NCI-H1092 treated with DMSO at 0.1 percent for 48 hours (cell line): Measurements from ENCODE around the gene KRT23.
"Not testable (repeated sequence)": the region's sequence is repeated elsewhere in the genome, so short reads cannot be mapped to it uniquely, and the experiment has no call there.

Source experiments
- DNase-seq: peaks from one replicate; lab custom pipeline; 2025; lab: John Stamatoyannopoulos, UW

KRT23 gene

DNA sequence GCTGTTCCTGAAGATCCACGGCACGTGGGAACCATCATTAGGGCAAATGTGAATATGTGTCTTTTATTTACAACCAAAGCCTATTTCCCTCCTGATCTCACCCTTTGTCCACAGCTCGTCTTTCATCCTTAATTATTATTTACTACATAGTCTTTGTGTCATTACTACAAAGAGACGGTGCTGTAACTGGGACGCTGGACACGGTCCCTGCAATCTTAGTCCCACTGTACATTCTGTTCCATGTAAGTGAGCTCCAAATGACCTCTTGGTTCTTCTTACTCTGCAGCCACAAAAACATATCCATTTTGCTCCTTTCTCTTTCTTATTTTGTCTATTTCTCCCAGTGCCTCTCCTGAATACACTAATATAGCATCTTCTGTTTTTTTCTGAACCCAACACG lies 12.7 kb upstream of the KRT23 start:
- no peak for DNase-seq

DNA sequence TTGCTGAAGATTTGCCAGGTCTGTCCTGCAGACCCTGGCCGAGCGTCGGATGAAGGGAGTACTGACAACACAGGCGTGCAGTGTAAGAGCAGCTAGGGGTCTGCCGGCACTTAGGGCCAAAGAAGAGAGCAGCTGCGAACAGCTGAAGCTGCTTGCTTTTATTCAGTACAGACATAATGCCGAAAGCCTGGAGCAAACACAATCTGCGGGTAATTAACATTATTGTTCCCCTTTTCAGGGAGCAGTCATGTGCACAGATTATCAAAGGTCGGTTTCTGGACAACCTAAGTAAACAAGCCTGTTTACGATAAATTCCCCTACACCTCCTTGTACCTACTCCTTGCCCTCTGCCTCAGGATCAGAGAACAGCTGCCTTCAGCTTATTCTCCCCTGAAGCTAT lies 12.0 kb upstream of the KRT23 start:
- no peak for DNase-seq

DNA sequence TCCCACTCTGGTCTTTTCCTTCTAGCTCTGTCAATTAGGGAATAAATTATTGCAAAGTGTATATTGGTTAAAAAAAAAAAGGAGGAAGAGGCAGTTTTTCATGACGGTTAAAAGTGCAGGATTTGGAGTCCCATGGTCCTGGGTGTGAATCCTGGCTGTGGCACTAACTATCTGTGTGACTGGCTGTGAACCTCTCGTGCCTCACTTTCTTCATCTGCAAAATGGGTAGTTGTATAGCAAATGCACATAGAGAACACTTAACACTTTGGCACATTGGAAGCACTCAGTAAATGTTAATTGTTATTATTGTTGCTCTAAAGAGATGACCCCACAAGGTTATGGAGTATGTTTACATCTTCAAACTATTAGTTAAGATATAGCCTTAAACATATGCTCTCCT lies 10.5 kb upstream of the KRT23 start:
- DNase-seq, result no peak

DNA sequence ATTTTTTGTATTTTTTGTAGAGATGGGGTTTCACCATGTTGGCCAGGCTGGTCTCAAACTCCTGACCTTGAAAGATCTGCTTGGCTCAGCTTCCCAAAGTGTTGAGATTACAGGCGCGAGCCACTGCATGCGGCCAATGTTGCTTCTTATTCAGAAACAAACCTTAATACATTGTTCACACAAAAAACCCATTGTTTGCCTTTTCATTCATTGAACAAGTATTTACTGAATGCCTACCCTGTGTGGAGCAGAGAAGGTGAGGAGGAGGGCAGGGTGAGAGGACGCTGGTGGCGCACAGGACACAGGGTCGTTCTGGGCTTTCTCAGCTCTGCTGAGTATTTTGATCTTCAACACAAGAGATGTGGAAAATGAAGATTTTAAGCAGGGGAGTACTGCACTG lies 8.0 kb upstream of the KRT23 start:
- DNase-seq, result no peak

DNA sequence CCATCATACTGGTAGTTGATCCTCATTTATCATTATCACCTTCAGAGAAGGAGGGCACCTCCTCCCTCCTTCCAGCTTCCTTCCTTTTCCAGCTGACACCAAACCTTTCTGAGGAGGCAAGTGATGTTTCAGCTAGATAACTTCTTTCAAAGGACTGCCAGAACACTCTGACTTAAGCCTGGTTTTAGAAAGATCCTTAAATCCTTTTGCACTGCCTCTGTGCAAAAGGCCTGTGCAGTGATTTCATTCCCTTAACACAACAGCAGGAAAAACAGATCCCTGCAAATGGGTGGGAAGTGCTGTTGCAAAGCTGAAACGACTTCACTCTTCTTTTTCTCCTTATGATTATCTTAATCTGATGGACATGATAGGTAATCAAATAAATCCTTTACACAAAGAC lies 7.1 kb upstream of the KRT23 start:
- no peak for DNase-seq

DNA sequence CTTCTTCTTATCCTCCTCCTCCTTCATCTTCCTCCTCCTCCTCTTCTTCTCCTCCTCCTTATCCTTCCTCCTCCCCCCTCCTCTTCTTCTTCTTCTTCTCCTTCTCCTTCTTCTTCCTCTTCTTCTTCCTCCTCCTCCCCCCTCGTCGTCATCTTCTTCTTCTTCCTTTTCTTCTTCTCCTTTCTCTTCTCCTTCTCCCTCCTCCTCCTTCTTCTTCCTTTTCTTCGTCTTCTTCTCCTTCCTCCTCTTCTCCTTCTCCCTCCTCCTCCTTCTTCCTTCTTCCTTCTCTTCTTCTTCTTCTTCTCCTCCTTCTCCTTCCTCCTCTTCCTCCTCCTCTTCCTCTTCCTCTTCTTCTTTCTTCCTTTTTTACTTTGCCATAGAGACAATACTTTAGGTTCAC lies 5.1 kb upstream of the KRT23 start:
- no peak for DNase-seq

DNA sequence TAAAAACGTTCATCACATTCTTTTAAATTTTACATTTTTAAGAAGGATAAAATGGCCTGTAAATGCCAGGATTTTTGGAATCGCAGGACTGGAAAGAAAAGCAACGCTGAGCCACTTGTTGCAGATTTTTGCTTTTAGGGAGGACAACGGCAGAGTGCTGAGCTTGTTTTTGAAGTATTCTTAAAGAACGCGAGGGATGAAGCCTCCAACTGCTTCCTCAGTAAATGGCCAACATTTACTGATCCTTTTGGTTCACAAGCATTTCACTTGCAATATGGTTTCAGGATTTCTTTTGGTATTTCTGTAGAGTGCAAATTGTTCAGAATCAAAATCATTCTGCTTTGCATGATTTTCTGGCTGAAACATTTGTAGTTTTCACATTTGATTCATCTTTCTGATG lies 2.8 kb upstream of the KRT23 start:
- DNase-seq, result no peak

DNA sequence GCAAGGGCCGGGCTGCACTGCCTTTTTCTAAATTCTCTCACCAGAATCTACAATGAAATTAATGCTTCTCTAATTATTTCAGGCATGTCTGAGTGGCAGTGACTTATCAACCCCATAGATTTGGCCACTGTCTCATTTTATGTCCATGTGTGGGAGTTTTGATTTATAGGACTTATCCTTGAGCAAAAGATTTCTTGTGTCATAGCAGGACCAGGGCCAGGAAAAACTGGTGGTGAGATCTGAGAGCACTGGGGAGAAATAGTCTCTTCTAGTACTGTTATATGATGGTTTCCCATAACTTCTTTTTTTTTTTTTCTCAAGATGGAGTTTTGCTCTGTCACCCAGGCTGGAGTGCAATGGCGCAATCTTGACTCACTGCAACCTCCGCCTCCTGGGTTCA lies 1.5 kb upstream of the KRT23 start:
- no peak for DNase-seq

DNA sequence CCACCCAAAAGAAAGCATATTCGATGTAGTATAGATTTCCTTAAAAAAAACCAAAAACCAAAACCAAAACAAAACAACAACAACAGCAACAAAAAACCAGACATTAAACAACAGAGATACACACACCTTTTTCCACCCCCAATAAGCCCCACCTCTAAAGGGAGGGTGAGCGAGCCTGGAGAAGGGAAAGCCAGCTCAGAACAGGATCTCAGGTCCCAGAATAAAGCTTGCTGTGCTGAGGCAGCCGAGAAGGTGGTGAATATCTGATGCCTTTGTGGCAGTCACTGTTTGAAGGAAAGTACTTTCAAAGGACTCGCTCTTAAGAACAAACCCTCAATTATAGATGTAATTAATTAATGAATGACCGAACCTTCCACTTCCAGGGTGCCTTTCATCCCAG lies 470 bp downstream of the KRT23 start:
- no peak for DNase-seq

DNA sequence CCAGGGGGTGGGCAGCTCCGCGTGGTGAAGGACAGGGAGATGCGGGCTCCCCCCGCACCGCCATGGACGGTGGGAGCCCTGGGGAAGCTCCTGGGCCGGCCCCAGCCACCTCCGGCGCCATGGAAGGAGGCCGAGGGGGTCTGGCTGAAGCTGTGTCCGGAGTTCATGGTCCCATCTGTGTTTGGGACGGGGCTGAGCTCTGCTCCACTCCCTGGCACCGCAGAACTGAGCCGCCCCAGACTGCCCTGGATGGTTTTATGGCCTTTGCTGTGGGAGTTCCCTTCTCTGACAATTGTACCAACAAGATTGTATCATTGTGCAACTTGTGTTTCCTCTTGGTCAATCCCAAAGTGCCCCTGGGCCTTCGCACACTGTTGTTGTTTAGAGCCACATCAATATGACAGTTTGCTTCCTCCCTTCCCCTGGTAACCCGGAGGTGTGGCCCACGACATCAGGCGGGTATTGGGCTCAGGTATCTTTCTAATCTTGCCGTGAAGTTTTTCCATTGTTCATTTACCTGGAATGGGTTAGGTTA lies 942 bp downstream of the KRT23 start:
- no peak for DNase-seq

DNA sequence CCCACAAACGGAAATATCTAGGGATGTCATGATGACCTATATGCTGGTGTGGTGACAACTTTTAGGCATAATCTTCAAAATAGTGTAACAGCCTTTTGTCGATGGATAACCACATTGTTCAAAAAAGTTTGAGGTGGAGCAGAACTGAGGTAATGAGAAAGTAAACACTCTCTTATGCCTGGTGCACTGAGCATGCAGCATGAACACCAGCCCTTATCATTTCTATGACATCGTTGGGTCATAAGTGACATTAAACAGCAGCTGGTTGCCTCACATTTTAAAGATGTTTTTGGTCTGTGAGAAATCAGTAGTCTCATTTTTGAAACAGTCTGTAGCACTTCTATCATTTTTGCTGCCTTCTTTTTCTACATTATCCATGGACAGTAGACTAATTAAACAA lies 1.8 kb downstream of the KRT23 start:
- DNase-seq, result no peak

DNA sequence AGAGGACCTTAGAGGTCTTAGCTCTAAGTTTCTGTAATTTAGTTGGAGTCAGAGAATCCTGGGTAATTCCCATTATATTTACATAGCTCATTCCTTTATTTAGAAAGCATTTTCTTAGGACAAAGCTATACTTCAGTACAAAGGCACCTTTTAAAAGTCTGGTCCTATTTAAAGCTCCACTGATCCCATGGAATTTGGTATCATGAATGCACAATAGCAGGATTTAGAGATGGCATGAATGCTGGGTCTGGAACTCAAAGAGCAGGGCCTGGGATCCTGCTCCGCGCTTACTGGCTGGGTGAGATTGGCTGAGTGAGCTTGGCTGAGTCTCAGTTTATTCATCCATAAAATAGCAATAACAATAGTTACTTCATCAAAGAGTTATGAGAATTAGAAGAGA lies 4.8 kb downstream of the KRT23 start:
- DNase-seq, result no peak

DNA sequence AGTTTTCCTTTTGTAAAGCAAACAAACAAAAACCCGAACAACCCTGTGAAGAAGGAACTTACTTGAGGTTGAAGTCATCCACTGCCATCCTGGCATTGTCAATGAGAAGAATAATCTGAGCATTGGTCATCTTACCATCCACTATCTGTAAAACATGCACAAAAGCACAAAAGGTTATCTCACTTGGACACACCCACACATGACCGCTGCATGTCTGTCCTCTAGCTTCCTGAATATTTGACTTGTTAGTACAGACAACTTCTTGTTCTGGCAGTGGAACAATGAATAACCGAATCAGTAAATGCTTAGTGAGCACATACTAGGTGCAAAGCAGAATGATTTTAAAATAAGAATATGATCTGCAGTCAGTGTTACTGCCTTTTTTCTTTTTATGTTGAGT lies 6.1 kb downstream of the KRT23 start:
- no peak for DNase-seq

DNA sequence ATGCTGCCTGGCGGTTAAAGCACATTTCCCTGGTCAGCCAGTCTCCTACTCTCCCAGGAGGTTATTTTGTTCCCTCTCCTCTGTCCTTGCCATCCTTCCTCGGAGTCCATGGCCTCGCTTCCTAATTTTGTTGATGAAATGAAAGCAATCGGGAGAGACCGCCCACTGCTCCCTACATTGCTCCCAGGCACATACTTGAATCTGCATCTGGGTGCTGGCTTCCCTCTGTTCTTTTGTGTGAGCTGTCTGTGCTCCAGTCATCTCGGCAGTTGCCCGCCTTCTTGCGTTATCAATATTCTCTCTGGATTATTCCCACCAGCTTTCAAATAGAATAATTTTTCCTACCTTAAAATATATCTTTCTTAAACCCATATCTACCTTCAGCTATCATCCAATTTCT lies 11.1 kb downstream of the KRT23 start:
- no peak for DNase-seq

DNA sequence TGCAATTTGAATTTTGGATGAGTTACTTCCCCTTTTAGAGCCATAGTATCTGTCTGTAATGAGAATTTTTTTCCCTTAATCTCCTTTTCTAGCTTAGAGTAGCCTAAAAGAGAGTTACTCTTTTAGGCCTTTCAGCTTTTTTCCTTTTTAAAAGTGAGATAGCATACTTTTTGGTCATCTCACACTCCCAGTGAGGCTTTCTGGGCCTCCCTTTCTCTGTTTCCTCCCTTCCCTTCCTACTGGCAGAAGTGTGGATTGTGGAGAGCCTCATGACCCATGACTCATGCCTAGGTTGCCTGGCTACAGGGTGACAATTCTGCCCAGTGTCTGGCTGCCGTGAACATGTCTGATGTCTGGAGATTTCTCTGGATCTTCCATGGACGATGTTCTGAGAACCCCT lies 15.2 kb downstream of the KRT23 start:
- DNase-seq, result no peak

DNA sequence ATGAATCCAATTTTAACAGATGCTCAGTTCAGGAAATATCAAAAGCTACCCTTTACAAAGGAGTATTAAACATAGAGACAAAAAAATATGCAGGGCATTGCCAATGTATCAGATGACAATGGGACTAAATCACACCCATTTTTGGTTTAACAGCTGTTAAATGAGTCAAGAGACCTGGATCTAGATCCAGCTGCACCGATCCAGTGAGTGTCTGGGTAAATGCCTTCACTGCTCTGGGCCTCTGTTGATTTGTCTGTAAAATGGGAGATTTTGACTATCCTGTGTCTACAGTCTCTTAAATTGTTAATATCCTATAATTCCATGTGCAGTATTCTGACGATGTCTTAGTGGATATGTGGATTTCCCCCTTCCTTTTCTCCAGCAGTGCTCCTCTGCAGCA lies 16.4 kb downstream of the KRT23 start:
- no peak for DNase-seq

DNA sequence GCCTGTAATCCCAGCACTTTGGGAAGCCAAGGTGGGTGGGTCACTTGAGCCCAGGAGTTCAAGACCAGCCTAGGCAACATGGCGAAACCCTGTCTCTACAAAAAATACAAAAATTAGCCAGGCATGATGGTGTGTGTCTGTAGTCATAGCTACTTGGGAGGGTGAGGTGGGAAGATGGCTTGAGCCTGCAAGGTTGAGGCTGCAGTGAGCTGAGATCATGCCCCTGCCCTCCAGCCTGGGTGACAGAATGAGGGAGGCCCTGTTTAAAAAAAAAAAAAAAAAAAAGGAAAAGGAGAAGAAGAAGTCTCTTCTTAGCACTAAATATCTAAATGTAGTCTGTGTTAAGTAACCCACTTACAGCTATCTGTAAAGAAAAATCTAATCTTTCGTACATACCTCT lies 20.3 kb downstream of the KRT23 start:
- DNase-seq, result not testable (repeated sequence)

DNA sequence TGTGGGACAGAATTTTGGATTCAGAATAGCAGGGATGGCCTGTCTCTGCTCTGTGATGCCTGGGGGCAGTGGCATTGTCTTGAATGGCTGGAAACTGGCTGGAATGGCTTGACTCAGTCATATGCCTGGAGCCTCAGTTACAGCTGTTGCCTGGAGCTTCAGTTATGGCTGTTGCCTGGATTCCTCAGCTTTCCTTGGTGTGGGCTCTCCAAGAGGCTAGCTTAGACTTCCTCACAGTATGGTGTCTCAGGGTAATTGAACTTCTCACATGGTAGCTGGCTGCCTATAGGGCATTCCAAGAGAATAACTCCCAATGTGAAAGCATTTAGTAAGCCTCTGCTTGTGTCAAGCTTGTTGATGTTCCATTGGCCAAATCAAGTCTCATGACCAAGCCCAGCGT lies 21.1 kb downstream of the KRT23 start:
- no peak for DNase-seq

DNA sequence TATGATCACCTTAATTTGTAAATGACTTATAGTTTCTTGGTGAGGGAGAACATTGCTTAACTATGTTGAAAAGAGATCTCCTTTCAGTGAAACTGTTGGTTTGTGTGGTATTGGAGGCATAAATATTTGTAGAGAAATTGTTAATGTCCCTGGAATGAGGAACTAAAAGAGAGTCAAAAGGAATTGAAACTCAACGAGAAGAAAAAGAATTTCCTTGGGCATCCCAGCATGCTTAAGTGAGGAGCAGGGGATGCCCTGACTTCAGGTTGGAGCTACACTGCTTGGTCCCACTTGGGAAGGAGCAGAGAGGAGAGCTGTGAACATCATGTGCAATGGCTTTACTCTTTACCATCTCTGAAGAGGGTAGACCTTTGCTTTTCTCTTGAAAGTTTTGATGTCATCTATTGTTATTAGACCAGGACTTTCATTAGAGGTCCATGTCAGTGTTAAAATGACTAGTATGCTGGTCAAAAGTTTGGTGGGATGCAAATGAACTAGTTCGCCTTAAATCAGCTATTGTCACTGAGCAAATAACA lies 21.7 kb downstream of the KRT23 start:
- DNase-seq, result no peak

DNA sequence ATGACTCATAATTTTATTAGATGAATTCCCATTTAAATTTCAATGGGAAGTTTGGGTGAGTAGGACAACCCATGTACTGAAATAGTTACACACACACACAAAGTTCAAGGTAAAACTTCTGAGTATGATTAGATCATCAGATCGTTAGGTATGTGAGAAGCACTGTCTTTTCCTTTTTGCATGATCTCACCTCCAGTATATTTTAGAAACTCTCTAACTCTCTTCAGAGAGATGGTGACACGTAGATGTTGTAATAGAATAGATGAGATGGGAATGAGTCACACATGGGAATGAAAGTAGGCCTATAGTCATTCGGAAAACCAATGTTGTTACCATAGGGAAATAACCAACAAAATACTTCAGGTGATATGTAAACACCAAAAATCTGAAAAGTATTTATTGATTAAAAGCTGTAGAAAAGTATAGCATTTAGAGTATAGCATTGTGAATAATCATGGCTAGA lies 22.2 kb downstream of the KRT23 start:
- no peak for DNase-seq

DNA sequence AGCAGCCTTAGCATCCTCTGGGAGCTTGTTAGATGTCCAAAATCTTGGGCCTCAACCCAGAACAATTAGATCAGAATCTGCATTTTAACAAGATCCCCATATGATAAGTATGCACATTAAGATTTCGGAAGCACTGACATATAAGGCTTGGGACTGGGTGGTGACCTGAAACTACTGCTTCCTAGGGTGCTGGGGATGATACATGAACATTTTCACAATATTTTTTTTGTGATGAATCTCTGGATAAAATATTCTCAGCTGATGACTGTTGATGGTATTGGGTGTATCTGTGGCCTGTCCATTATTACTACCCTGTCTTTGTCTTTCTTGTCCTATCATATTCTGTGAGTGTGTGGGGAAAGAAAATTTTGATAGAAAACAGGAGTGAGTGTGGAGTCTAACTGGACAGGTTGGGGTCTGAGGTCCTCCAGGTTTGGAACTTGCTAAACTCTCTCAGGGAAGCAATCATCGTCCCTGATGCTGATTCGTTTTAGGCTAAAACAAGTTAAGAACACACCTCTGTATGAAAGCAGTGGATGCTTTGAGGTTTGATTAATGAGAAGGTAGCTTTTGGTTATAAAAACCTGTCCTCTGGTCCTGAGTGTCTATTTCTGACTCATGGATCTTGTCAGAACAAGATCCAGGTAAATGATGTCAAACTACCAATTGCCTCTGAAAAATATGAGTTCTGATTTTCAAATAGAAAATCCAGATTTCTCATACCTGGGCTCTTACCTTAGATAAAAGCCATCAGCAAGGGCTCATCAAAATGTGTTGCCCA lies 23.2 kb downstream of the KRT23 start:
- DNase-seq, result no peak

DNA sequence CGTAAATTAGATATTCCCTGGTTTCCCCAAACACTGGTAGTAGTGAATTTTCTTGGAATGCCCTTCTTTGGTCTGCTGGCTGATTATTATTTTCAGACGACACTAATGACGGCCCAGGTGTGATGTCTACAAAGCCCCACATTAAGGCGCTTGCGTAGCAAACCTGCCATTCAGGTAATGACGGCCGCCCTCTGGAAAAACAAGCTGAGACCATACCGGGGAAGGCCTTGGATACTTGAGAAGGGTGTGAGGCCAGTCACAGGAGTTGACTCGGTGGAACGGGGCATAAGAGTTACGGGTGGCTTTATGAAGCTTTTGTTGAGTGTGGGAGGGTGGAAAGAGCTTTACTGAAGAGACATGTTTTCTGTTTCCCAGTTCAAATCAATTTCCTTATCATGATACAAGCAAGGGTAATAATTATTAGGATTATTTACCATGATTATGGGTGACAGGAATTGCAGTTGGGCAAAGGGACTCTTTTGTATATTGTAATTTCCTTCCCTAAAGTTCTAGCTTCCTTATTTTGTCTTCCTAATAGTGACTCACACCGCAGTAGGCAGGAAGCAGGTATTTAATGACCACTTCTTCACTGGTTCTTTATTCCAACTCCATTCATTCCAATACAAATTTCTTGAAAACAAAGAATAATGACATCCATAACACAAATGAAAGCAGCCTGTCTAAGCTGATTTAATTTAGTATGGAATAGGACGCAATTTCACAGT lies 24.8 kb downstream of the KRT23 start:
- DNase-seq, result no peak

DNA sequence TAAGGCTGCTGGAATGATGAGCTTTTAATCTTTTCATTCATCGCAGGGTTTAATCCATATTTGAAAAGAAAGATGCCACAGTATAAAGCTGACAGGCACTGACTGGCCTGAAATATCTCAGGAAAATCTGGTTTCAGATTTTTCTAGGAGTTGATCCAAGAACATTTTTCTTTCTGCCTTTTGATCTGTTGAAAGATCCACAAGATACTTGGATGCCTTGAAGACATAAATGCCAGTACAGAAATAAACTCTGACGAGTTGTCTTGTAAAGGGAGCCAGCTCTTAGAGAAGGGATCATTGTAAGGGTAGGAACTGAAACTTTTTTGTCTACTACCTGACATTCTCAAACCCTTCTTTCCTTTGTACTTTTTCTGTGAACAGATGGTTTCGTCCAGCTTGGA lies 27.0 kb downstream of the KRT23 start:
- no peak for DNase-seq
